Activated CD4-positive, CD25-positive, alpha-beta regulatory T cell treated with anti-CD3 and anti-CD28 coated beads, Interleukin-2, amount 50 U/mL, for 24 hours (primary cell): ENCODE data around the gene ATP11C.
A peak's percentile ranks its signal among the peaks of the same experiment; 100 is the strongest.
"Not testable (repeated sequence)": the region's sequence is repeated elsewhere in the genome, so short reads cannot be mapped to it uniquely, and the experiment has no call there.

Source experiments
- ATAC-seq, 2 donors: fragments of 150-1000 bp; cut with Tn5 transposase; one replicate each; pipeline ENCODE4 v1.10.0; 2021; ENCODE audit warnings: mild to moderate bottlenecking in 1 of 2, moderate library complexity in 1 of 2

ATP11C gene

DNA sequence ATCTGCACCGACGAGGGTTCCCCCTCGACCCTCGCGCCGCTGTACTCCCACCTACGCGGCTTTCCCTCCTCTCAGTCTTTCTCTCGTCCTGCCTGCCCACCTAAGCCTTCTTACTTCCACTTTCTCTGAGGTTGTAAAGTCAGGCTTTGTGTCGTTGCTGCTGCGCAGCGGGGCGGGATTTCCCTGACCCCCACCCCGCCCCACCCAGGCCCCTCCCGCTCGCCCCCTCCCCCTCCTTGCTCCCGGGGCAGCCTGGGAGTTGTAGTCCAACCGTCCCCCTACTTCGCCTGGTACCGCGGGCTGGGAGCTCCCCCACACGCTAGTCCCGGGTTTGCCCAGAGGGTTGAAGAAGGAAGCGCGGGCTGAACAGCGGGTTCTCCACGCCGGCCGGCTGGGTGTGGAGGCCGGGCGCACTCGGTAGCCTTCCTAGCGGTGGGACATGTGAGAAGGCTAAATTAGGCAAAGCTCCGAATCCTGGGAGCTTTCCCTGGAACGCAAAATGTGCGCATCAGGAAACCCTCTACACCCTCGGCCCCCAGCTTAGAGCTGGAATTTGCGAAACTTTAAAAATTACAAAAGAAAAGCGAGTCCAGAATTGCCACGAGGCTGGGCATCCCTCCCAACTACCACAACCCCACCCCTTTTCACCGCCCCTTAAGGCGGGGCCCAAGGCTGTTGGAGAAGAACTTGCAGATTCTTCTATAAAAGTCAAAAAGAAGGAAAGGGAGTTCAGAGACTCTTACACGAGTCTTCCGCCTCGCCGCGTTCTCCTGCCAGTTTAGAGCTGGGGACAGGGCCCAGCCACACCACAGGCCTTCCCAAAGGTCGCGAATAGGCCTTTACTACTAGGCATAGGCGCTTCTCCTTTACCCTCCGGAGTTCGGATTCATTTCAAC lies at the start of gene ATP11C:
TSS of gene ATP11C (minus strand) at position 153 of the 896 bp plus-strand sequence. CDS start 1,011 bp downstream, outside the sequence.
- ATAC-seq, result peak; percentile 82 to 84

DNA sequence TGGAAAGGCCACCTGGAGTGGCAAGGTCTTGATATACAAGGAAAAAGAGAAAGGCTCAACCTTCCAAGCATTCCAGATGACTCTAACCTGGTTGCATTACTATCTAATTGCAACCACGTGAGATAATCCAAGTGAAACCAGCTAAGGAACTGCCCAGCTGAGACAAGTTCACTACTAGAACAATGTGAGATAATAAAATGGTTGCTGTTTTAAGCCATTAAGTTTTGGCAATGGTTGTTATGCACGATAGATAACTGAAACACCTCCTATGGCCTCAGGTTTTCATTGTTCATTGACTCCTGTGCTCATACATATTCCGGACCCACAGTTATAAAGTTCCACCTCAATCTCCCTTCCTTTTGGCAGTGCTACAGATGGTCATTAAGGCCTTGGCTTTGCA lies 41.6 kb upstream of the ATP11C start:
- no peak for ATAC-seq

DNA sequence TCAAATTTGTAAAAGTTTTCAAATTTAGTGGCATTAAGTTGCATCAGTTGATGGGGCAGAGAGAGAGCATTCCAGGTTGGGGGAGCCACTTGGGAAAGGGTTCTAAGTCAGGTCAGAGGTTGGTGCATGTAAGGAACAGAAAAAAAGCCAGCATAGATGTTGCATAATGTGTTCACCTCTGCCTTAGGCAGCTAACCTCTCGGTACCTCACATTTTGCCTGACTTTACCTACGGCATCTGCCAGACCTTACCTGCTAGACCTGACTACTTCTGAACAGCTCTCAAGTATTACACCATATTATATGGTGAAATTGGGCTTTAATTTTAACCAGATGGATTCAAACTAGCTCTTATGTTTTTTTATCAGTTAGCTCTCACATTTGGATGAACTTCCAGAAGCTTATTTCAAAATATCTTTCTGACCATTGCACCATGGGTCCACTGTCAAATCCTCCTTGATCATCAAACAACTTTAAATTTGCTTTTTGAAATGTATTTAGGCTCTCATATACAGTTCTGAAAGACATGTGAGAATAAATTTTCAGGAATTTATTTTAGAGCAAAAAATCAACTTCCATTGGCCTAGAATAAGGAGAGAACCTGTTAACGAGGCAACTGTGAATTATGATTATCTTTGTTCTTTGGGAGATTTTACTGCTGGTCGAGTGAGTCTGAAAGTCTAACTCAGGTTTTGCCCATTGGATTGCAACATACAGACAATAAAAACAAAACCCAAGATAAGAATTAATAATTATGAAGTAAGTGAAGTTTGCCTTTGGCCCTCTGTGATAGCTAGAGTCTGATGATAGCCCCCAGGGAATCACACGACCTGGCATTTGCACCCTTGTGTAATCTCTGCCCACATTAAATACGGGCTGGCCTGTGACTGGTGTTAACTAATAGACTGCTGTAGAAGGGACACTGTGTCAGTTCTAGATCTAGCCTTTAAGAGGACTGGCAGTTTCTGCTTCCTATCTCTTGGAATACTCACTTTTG lies 40.1 kb upstream of the ATP11C start:
- no peak for ATAC-seq

DNA sequence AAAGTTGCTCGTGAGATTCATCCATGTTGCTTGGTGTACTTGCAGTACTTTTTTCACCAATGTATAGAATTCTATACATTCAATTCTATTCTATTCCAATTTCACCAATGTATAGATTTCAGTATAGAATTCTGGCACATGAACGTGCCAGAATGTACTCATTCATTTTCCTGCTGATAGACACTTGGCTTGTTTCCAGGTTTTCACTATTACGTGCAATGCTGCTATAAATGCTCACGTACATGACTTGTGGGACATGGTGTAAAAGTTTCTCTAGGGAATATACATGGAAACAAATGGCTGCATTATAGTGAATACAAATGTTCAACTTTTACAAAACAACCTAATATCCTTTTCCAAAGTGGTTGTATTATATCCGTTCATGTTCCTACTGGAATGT lies 39.3 kb upstream of the ATP11C start:
- ATAC-seq, result no peak

DNA sequence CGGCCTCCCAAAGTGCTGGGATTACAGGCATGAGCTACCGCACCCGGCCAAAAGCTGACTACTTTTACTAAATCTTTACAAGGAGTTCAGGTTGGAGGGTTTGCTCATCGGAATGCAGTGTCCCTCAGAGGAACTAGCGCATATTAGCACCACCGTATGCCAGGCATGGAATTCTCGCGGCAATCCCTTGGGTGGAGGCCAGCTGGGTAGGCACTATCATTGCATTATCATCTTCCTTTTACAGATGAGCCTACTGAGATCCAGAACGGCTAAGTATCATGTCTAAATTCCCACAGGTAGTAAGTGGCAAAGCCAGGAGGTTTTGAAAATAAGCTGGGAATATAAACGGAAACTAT lies 38.5 kb upstream of the ATP11C start:
- ATAC-seq, result no peak

DNA sequence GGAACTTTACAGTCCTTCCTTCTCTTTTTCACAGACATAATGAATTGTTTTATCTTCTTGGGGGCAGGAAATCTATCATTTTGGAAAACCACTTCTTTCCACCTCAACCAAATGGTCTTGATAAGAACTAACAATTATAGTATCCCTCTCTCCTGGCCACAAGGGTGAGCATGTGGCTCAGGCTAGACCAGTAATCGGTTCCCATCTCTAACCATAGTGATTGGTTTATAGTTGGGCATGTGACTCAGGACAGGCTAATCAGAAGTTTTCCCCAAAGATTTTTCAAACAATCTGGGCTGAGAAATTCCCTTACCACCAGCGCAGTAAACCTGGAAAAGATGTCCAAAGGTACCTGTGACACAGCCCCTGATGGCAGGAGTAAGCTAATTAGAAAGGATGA lies 36.4 kb upstream of the ATP11C start:
- no peak for ATAC-seq

DNA sequence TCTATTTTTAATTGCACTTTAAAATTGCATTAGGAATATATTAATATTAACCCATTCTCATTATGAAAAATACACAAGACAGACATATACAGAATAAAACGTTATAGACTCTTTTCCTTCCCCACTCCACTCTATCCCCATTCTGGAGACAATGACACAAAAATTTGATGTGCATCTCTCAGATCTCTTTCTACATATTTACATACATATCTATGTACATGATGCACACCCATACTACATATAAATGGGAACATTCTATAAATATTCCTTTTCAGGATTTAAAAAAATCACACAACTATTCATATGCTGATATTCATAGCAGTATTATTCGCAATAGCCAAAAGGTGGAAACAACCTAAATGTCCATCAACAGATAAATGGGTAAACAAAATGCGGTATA lies 34.9 kb upstream of the ATP11C start:
- ATAC-seq, result no peak

DNA sequence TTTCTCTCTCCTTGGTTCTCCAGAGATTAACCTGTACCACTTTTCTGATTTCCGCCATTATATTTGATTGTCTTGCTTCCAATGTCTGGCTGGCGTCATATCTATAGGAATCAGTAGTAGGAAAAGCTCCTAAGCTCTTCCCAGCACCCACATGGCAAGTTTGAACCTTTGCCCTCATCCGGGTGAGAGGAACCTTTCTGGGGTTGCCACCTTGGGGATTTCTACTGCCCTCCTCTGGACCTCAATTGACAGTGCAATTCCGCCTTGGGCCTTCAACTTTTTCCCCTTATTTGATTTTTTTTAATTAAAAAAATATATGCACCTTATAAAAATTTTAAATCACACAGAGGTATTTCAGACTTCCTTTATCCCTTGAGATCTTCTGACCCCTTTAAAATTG lies 34.4 kb upstream of the ATP11C start:
- ATAC-seq, result no peak

DNA sequence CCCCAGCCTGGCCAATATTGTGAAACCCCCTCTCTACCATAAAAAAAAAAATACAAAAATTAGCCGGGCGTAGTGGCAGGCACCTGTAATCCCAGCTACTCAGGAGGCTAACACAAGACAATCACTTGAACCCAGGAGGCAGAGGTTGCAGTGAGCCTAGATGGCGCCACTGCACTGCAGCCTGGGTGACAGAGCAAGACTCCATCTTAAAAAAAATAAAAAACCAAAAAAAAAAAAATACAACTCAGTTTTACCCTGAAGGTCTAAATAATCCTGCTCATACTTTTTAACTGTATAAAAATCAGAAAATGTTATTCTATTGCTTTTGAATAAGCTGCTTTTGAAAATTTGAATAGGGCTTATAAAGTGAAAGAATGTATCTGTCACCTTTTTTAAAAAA lies 33.3 kb upstream of the ATP11C start:
- not testable (repeated sequence) for ATAC-seq

DNA sequence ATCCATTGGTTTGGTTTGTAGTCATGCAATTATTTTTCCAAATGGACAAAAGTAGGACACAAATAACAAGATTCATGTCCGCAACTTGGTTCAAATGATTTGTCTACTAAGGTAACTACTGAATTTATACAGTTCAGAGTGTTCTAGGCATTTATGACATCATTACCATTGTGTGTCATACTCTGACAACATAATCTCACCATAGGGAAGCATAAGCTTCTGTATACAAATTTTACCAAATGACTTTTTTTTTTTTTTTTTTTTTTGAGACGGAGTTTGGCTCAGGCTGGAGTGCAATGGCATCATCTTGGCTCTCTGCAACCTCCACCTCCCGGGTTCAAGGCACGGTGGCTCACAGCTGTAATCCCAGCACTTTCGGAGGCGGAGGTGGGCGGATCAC lies 32.6 kb upstream of the ATP11C start, which contains the start of gene CXorf66:
TSS of gene CXorf66 (minus strand) at position 101 of the 400 bp plus-strand sequence. CDS start at position 76, 25 bp downstream.
- ATAC-seq, result no peak

DNA sequence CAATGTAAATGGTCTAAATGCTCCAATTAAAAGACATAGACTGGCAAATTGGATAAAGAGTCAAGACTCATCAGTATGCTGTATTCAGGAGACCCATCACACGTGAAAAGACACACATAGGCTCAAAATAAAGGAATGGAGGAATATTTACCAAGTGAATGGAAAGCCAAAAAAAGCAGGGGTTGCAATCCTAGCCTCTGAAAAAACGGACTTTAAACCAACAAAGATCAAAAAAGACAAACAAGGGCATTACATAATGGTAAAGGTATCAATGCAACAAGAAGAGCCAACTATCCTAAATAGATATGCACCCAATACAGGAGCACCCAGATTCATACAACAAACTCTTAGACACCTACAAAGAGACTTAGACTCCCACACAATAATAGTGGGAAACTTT lies 28.2 kb upstream of the ATP11C start:
- ATAC-seq, result not testable (repeated sequence)

DNA sequence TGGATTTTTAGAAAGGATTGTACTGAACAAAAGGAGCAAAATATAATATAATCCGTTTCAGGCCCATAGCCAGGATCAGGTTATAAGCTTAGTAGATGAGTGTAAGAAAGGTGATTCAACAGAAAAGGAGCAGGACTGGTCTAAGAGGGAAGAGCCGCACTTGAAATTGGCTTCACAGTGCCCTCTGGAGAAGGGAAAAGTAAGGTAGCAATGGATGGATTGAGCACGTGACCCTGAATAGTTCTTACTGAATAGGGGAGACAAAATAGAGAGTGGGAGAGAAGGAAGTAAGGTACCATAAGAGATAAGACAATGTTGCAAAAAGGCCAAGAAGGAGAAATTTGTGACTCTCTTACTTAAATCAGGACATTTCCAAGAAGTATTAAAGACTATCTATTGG lies 16.9 kb upstream of the ATP11C start:
- no peak for ATAC-seq

DNA sequence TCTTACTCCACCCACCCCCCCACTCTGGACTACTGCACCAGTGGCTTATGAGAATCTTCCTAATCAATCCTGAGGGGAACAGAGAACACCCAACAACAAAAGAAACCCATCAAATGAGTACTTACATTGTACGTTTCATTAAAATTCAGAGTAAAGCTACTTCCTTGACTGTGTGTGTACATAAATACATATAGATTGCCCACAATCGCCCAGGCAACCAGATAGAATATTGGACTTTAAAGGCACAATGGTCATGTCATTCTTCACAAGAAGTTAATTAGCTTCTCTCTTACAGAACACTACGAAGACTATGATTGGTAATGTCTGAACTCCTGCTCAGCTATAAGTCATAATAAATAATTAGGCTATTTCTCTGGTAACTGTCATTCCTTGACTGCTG lies 12.2 kb upstream of the ATP11C start:
- ATAC-seq, result no peak

DNA sequence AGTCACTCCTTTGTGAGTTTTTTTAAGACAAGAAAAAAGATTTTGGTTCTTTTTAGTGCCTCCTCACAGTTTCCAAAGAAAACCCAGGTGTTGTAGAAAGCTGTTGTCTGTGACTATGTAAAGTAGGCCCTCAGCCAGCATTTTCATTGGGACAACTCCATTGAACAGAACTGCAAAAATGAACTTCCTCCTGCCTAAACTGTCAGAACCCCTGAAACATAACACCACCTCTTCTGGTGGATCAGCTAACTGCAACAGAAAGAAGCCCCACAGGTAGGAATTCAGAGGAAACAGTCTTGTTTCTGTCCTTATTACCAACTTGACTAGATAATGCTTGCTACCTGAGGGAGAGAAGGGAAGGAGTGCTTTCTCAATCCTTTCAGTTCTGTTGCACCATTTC lies 3.4 kb upstream of the ATP11C start:
- ATAC-seq, result no peak

DNA sequence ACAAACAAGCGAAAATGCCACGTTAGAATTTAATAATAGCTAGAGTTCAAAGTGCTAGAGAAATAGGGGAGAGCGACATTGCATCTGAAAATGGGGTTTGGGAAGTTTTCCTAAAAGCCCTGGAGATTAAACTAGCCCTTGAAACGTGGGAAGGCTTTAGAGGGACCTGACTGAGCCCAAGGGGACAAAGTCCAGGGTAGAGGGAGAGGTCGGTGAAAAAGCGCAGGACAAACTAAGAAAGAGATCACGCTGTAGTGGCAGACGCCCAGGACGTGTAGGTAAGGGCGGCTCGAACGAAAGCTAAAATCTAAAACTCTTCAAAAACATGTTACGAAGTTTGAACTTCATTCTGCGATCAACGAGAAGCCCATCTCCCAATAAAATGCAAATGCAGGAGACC lies 1.1 kb upstream of the ATP11C start:
- no peak for ATAC-seq

DNA sequence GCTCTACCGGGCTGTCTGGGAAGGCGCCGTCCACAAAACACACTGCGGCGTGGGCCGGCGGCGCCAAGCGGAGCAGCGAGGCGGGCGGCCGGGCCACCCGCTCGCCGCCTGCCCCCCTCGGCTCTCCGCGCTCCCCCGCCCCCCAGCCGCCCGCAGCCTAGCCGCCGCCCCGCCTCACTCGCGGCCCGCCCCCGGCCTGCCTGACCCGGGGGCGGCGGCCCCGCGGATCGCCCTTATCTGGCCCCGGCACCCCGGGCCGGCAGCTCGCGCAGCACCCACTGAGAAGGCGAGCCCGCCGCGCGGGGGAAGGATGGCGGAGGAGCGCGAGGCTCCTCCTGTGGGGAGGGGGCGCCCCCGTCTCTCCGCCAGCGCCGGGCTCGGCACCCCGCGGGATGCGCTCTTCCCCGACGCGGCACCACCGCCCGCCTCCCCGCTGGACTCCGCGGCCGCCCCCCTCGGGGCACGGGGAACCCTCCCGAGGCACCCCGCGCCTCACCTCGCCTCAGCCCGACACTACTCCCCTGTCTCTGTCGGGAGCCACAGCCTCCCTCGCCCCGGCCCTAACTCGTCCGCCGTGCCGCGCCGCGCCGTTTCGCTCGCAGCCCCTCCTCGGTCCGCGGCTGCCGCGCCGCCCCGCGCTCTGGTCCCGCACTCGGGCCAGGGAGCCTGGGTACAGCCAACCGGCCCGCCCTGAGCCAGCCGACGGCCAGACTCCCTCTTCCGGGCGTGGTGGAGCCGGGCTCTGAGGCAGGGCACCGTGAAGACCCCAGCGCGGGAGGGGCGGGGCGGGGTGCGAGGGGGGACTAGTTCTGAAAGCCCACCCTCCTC lies 566 bp downstream of the ATP11C start:
- ATAC-seq, result peak; percentile 39

DNA sequence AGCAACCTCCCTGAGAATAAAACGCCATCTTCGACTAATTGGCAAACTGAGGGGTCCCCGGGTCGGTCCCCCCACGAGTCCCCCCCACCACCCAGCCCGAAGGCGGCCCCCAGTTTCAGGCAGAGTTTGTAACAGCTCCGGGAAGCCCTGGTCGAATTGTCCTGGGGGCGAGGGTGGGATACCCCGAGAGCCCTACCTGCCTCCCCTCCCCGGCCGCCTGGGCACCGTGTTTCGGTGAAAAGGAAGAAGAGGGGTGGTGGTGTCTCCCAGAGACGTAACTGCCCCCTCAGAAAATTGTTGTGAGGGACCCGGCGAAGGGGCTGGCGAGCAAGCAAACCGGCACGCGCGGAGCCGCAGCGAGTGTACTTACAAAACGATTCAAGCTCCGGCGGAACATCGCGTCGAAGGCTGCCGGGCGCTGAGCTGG lies 1.2 kb downstream of the ATP11C start:
- ATAC-seq, result no peak

DNA sequence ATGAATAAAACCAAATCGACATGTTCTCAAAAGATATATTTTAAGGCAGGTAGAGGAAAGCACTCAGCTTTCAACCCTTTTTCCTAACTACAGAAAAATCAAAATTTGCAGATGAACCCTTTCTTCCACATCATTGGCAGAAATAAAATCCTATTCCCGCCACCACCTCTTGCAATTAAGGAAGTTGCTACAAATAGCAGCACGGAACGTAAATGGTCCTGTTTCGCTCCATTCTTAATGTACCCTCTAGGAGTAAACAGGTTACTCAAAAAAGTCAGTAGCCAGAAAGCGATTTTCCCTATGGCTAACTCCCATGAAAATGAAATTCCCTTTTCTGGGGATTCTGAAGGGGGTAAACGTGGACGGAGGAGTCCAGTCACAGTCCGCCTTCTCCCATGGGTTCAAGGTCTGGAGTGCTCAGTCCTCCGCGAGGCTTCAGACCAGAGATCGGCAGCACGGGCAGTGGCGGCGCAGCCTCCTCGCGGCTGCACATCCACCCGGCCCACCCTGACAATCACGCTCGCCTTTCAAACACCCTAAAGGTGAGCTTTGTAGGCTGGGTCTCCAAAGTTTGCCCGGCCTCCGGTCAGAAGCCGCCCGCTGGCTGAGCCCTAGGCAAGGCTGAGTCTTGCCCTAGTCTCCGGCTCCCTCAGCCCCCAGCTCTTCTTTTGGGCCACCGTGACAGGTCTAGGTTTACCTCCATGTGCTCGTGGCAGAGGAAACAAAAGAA lies 1.8 kb downstream of the ATP11C start:
- ATAC-seq, result no peak

DNA sequence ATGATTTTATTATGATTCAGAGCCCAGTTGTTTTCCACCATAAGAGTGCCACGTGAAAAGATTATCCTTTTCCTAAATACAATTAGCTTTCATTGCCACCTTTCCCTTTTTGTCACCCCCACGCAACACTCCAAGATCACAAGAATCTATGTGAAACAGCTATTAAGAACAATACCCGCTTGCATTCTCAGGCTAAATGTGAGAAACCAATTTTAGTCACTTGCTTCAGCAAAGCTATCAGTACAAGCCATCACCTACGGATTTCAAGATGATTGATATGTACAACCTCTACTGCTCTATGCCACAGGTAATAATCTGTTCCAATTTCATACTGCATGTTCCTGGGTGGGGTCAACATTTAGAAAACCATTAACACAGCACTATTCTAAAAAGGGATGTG lies 2.5 kb downstream of the ATP11C start:
- ATAC-seq, result no peak

DNA sequence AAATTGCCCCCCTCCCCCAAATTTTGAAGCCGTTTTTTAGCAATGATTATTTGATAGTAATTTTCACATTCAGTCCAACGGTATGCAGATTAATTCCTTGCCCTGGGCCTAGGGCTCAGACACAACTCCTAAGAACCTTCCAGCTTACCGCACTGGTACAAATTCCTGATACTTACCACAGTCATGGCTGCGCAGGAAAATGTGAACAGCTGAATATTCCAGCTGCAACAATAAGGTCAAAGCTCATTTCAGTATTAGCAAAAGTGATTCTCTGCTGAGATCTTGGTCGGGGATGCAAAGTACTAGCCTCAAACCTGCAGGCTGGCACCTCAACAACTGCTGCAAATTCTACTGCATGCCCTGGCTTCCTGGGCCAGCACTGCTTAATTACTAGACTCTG lies 3.0 kb downstream of the ATP11C start:
- ATAC-seq, result no peak

DNA sequence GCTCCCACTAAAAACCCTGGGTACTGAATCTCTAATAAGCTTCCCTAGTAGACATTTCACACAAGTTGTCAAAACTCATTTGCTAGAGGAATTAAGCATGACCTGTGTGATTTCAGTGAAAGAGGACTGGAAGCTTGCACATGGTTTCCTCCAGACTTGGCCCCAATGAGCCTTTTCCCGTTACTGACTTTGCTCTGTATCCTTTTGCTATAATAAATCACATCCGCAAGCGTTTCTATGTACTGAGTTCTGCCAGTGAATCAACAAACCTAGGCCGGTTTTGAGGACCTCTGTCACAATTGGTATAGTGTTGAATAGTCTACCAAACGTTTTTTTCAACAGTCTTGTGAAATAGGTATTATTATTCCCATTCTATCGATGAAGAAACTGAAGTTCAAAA lies 8.2 kb downstream of the ATP11C start:
- ATAC-seq, result no peak
